Duodenal mucosa (tissue), 2 donors: ENCODE measurements around the gene EYA2.
"Not testable (repeated sequence)": the region's sequence is repeated elsewhere in the genome, so short reads cannot be mapped to it uniquely, and the experiment has no call there.

ENCODE experiments used
- H3K27ac ChIP-seq: one replicate; pipeline ENCODE4 v1.7.0; 2013; ENCODE audit warnings: low read depth, low read length
- H3K27me3 ChIP-seq, 2 donors: one replicate each; pipeline ENCODE4 v1.7.0; 2013; ENCODE audit warnings: low read length in 2 of 2, control low read depth in 1 of 2; ENCODE audit not compliant: insufficient read depth in 2 of 2, control insufficient read depth in 1 of 2
- H3K36me3 ChIP-seq, 2 donors: one replicate each; pipeline ENCODE4 v1.7.0; 2013; ENCODE audit warnings: low read length in 2 of 2, control low read depth in 1 of 2; ENCODE audit not compliant: insufficient read depth in 2 of 2, control insufficient read depth in 1 of 2
- H3K4me1 ChIP-seq, 2 donors: one replicate each; pipeline ENCODE4 v1.7.0; 2013; ENCODE audit warnings: low read length in 2 of 2, control low read depth in 1 of 2; ENCODE audit not compliant: insufficient read depth in 2 of 2, control insufficient read depth in 1 of 2
- H3K4me3 ChIP-seq, 2 donors: one replicate each; pipeline ENCODE4 v1.7.0; 2013; ENCODE audit warnings: low read length in 2 of 2, low read depth in 1 of 2
- H3K9ac ChIP-seq, 2 donors: one replicate each; pipeline ENCODE4 v1.7.0; 2013; ENCODE audit warnings: low read length in 2 of 2, low read depth in 1 of 2
- H3K9me3 ChIP-seq, 2 donors: one replicate each; pipeline ENCODE4 v1.7.0; 2013; ENCODE audit warnings: low read length in 2 of 2, control low read depth in 1 of 2; ENCODE audit not compliant: control insufficient read depth in 1 of 2

The EYA2 gene

DNA sequence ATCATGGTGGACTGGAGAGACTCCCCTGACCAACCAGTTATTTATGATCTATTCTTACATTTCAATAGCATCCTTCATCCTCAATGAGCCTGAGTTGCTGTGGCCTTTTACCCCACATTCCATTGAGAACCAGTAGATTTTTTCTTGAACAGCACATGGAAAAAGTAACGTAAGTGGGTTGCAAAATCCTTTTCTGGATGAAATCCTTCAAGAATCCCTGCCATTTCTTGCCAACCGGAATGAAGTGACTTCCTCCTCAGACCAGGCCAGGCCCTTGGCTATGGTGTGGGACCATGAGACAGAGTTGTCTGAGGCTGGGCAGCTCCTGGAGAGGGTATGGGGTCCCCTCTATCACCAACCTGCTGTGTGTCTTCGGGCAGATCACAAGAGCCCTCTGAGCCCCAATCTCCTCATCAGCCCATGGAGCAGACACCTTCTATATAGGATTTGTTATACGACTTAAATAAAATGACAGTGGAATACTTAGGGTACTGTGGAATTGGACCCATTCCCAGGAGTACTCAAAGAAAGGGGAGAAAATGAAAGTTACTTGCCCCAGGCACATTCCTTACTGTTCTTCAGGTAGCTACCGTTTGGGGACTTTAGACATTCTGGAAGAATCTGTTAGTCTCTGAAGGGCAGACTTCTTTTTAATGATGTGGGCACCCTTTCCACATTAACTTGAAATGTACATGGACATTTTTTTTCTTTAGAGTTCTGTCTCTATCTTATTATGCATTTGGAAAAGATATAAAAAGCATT lies 10.9 kb downstream of the EYA2 start:
- no peaks in the 10 kb centered on the region for H3K36me3 ChIP-seq
- H3K4me3 ChIP-seq, result no peak overlapping the region
- H3K9ac ChIP-seq, result no peak overlapping the region
- peaks cover 0 to 7% of the 10 kb centered on the region in 2 donors for H3K27me3 ChIP-seq
- no peak overlapping the region for H3K27ac ChIP-seq
- no peaks in the 10 kb centered on the region for H3K4me1 ChIP-seq
- H3K9me3 ChIP-seq, result no peaks in the 10 kb centered on the region

DNA sequence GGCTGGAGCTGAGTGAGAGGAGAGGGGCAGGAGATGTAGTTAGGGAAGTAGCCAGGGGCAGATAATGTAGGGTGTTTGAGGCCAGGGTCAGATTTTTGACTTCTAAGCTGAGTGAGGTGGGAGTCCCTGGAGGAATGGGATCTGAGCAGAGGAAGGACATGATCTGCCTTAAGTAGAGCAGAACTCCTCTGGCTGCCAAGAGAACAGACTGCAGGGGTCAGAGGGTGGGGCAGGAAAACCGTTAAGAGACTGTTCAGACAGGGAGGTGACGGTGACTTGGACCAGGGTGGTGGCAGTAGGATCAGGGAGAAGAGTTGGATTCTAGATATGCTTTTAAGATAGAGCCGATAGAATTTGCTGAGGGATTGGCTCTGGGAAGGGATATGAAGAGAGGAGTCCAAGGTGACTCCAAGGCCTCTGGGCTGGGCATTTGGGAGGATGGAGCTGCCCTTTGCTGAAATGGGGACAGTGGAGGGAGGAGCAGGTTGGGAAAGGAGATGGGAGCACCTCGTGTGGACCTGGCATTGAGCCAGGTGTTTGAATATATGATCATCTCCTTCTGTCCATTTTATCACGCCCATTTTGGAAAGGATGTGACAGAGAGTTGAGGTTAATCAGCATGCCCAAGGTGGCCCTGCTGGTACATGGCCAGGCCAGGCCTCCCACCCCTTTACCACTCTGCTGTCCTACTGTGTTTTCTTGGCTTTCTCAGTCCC lies 18.8 kb downstream of the EYA2 start:
- Histone ChIP-seq H3K4me1 (no peaks in the 10 kb centered on the region), H3K9ac (no peak overlapping the region), H3K27ac (no peak overlapping the region), H3K36me3 (no peaks in the 10 kb centered on the region), H3K27me3 (peaks cover 4 to 11% of the 10 kb centered on the region in 2 donors), H3K9me3 (no peaks in the 10 kb centered on the region), H3K4me3 (no peak overlapping the region)

DNA sequence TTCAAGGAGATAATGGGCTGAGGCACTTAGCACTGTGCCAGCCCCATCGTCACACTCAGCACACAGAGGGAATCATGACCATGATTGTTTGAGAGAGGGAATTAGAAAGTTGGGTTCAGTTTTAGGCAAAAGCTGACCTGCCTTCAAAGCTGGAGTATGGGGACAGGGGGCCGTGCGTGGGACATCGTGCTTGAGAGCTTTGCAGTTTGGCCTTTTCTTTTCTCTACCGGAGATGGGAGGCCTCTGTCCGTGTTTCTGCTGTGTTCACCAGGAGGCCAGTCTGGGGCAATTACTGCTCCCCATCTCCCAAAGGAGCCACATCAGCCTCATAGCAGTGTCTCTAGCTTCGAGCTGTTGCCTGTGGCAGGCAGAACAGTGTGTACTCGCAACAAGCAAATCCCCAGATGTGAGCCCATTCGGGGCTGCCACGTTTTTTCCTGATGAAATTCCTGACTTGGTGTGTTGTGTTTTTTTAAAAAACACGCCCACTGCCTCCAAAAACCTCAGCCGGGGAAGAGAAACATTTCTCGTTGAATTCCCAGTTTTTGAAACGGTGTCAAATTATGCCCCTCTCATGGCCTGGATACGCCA lies 20.2 kb downstream of the EYA2 start:
- no peaks in the 10 kb centered on the region for H3K4me1 ChIP-seq
- H3K27me3 ChIP-seq, result peaks cover 4% of the 10 kb centered on the region in 2 donors
- H3K27ac ChIP-seq, result no peak overlapping the region
- H3K9me3 ChIP-seq, result no peaks in the 10 kb centered on the region
- H3K9ac ChIP-seq, result no peak overlapping the region
- H3K36me3 ChIP-seq, result no peaks in the 10 kb centered on the region
- no peak overlapping the region for H3K4me3 ChIP-seq

DNA sequence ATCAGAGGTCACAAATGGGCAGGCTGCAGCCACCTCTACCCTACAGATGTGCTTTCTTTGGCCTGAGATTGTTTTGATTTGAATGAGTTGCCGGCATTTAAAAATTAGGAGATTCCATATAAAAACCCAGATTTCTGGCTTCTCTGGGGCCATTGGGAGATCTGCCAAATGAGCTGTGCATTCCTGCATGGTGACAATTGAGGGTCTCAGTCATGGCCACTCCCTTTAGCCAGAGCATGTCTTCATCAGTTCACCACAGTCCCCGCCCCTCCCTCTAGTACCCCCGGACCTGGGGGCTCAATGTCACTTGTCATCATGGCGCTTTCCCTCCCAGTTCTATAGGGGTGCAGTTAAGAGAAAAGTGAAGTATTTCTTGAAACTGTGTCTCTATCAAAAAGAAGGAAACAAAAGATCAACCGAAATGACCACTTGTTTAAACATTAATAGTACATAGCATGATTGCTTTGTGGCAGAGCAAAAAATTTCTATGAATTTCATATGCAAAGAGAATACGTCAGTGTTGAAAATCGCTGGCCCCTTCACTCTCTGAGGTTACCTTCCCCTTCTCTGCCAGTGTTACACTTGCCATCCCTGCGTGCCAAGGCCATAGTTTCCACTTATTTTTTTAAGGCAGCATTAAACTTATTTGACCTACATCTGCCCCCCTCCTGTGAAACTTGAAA lies 21.1 kb downstream of the EYA2 start:
- Histone ChIP-seq H3K9me3 (no peaks in the 10 kb centered on the region), H3K36me3 (no peaks in the 10 kb centered on the region), H3K27ac (no peak overlapping the region), H3K4me3 (no peak overlapping the region), H3K4me1 (no peaks in the 10 kb centered on the region), H3K27me3 (peaks cover 4% of the 10 kb centered on the region in 2 donors), H3K9ac (no peak overlapping the region)

DNA sequence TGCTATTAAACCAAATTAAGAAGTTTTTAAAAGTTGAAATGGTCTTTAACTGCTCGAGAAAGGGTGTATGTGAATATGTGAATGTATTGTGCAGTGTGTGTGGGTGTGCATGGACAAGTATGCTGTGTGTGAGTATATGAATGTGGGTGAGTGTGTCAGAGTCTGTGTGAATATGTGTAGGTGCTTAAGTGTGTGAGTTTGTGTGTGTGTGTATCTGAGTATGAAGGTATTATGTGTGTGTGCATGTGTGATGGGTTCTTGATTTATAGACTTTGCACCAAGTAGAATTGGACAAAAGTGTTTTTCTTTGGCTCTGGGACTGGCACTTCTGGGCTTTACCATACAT lies 21.6 kb downstream of the EYA2 start:
- no peaks in the 10 kb centered on the region for H3K9me3 ChIP-seq
- no peaks in the 10 kb centered on the region for H3K36me3 ChIP-seq
- no peaks in the 10 kb centered on the region for H3K4me1 ChIP-seq
- H3K9ac ChIP-seq, result no peak overlapping the region
- H3K4me3 ChIP-seq, result no peak overlapping the region
- H3K27me3 ChIP-seq, result peaks cover 4% of the 10 kb centered on the region in 2 donors
- H3K27ac ChIP-seq, result no peak overlapping the region

DNA sequence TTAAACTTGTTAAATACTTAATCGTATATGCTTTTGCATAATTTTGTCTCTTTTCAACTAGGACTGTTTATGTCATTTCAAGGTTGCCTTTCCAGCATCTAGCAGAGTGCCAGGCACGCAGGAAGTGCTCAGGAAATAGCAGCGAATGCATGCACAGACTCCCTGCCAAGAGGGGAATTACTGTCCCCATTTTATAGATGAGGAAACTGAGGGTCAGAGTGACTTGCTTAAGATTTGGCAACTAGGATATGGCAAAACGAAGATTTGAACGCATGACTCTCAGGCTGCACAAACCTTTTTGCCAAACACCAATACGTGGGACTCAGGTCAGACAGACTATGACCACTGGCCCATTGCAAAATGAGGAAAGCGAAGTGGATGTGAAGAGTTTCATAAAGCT lies 22.5 kb downstream of the EYA2 start:
- Histone ChIP-seq H3K4me3 (no peak overlapping the region), H3K9ac (no peak overlapping the region), H3K27me3 (peaks cover 4% of the 10 kb centered on the region in 2 donors), H3K9me3 (no peaks in the 10 kb centered on the region), H3K27ac (no peak overlapping the region), H3K4me1 (no peaks in the 10 kb centered on the region), H3K36me3 (no peaks in the 10 kb centered on the region)

DNA sequence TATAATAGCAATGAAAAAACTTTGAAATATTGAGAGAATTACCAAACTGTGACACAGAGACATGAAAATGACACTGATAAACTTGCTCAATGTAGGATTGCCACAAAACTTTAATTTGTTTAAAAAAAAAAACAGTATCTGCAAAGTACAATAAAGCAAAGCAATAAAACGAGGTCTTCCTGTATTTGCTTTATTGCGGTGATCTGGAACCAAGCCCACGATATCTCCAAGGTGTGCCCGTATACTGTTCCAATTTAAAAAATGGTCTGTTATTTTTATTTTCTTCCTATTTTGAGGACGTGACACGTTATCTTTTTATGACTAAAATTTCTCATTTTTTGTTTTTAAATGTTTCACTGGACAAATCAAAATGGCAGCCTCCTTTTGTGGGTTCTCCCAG lies 25.5 kb downstream of the EYA2 start:
- H3K4me3 ChIP-seq, result no peak overlapping the region
- no peak overlapping the region for H3K9ac ChIP-seq
- H3K9me3 ChIP-seq, result no peaks in the 10 kb centered on the region
- H3K27me3 ChIP-seq, result peaks cover 0 to 4% of the 10 kb centered on the region in 2 donors
- no peak overlapping the region for H3K27ac ChIP-seq
- no peaks in the 10 kb centered on the region for H3K4me1 ChIP-seq
- H3K36me3 ChIP-seq, result no peaks in the 10 kb centered on the region

DNA sequence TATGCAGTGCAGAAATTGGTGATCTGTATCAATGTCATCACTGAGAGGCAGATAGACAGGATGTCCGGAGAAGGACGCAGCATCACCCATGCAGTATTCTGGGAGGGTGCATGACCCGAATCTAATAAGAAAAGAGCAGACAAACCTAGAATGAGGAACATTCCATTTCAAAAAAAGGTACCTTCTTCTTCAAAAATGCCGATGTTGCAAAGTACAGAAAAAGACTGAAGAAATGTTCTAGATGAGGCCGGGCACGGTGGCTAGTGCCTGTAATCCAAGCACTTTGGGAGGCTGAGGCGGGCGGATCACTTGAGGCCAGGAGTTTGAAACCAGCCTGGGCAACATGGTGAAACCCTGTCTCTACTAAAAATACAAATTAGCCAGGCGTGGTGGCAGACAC lies 28.2 kb downstream of the EYA2 start:
- H3K9ac ChIP-seq, H3K4me1 ChIP-seq, H3K27ac ChIP-seq, H3K36me3 ChIP-seq, H3K9me3 ChIP-seq, H3K4me3 ChIP-seq, H3K27me3 ChIP-seq: not testable (repeated sequence)

DNA sequence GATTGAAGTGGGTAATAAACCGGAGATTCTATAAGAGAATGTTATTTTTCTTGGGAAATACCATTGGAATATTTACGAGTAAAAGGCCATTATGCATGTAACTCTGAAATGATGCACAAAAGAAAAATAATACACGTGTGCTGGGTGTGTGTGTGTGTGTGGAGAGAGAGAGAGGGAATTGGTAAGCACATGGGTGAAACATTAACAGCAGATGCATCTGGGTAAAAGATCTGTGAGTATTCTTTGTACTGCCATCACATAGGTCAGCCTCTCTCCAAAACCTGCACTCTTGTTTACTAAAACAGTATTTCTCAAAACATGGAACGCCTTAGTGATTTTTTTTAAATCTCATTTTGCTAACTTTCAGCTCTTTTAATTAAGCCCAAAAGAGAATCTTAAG lies 28.9 kb downstream of the EYA2 start:
- H3K9ac ChIP-seq, result no peak overlapping the region
- no peaks in the 10 kb centered on the region for H3K4me1 ChIP-seq
- H3K4me3 ChIP-seq, result no peak overlapping the region
- H3K27me3 ChIP-seq, result no peaks in the 10 kb centered on the region
- no peak overlapping the region for H3K27ac ChIP-seq
- no peaks in the 10 kb centered on the region for H3K9me3 ChIP-seq
- no peaks in the 10 kb centered on the region for H3K36me3 ChIP-seq

DNA sequence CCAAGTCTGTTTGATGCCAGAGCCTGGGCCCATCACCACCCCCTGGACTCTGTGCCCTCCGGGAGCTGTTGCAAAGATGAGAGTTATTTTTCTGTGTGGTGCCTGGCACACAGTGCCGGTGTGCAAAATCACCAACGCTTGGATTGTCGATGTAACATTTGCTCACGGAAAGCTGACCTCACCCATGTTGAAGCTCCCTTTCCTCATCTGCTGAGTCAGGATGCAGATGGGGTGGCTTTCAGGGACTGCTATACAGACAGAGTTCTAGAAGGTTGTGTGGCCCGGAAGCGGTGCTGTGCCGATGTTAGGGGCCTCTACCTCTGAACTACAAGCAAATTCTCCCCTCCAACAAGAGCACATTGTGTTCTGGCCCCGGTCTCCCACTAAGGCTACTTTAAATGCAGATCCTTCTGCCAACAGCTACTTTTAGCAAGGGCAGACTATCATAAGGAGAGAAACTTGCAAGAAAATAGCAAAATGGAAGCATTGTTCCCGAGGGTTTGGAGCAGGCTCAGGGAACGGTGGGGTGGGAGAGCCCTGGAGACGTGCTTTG lies 34.0 kb downstream of the EYA2 start:
- H3K27me3 ChIP-seq, result peaks cover 0 to 3% of the 10 kb centered on the region in 2 donors
- H3K27ac ChIP-seq, result no peak overlapping the region
- no peaks in the 10 kb centered on the region for H3K4me1 ChIP-seq
- no peak overlapping the region for H3K9ac ChIP-seq
- H3K9me3 ChIP-seq, result no peaks in the 10 kb centered on the region
- H3K4me3 ChIP-seq, result no peak overlapping the region
- H3K36me3 ChIP-seq, result no peaks in the 10 kb centered on the region
